GM18873 (cell line): ENCODE measurements around the gene ATP7B.
"Not testable (repeated sequence)": the region's sequence is repeated elsewhere in the genome, so short reads cannot be mapped to it uniquely, and the experiment has no call there.

Experiments used
- ATAC-seq: cut with Tn5 transposase; IDR thresholded peaks from one replicate; pipeline ENCODE4 v1.9.1; 2021; ENCODE audit warnings: mild to moderate bottlenecking, moderate library complexity, moderate number of reproducible peaks; ENCODE audit not compliant: unreplicated experiment, low FRiP score

The ATP7B gene

GRCh38 chr13:51924756-51925544 lies 86.3 kb downstream of the ATP7B start:
- ATAC-seq, result no peak

- ATAC-seq, result no peak
Observed at GRCh38 chr13:51923983-51924539, 87.2 kb downstream of the ATP7B start.

GRCh38 chr13:51922771-51923480 lies 88.3 kb downstream of the ATP7B start:
- no peak for ATAC-seq

- ATAC-seq, result no peak
Observed at GRCh38 chr13:51921790-51922740, 89.2 kb downstream of the ATP7B start.

- no peak for ATAC-seq
Observed at GRCh38 chr13:51920786-51921185, 90.5 kb downstream of the ATP7B start.

GRCh38 chr13:51920267-51920666 lies 91.0 kb downstream of the ATP7B start:
- no peak for ATAC-seq

GRCh38 chr13:51919531-51919930 lies 91.7 kb downstream of the ATP7B start:
- ATAC-seq, result no peak

- no peak for ATAC-seq
Observed at GRCh38 chr13:51916962-51917361, 94.3 kb downstream of the ATP7B start.

GRCh38 chr13:51916051-51916818 lies 95.0 kb downstream of the ATP7B start:
- no peak for ATAC-seq

- ATAC-seq, result no peak
Observed at GRCh38 chr13:51914137-51914493, 97.1 kb downstream of the ATP7B start.

GRCh38 chr13:51913421-51914136 lies 97.7 kb downstream of the ATP7B start:
- no peak for ATAC-seq

- no peak for ATAC-seq
Observed at GRCh38 chr13:51912511-51913225, 98.6 kb downstream of the ATP7B start.

- ATAC-seq, result no peak
Observed at GRCh38 chr13:51912091-51912490, 99.2 kb downstream of the ATP7B start.

GRCh38 chr13:51910508-51910907 lies 100.7 kb downstream of the ATP7B start:
- ATAC-seq, result no peak

- not testable (repeated sequence) for ATAC-seq
Observed at GRCh38 chr13:51909265-51909664, 102.0 kb downstream of the ATP7B start.

- ATAC-seq, result no peak
Observed at GRCh38 chr13:51907040-51907732, 104.1 kb downstream of the ATP7B start.

GRCh38 chr13:51906581-51906980 lies 104.7 kb downstream of the ATP7B start:
- ATAC-seq, result no peak

GRCh38 chr13:51905787-51906186 lies 105.5 kb downstream of the ATP7B start:
- ATAC-seq, result no peak
